CD14-positive monocyte (primary cell): ENCODE data around the gene TMEM192. TPM values are rescaled to one million over a fixed set of nuclear protein-coding genes. Genes with fewer than 3 reads are reported as not detected.

Source experiments
- DNase-seq, 3 donors: peaks; one replicate each; pipeline ENCODE4 v3.0.0-alpha.2; 2011 to 2022
- H2AFZ ChIP-seq: 2 replicates; pipeline ENCODE4 v1.6.0; 2012; ENCODE audit warnings: mild to moderate bottlenecking, low read depth, low read length, inconsistent platforms; ENCODE audit not compliant: insufficient read depth, poor library complexity, severe bottlenecking
- H3K27ac ChIP-seq, 2 donors: 1 replicate in 1 of 2; 2 replicates in 1 of 2; pipeline ENCODE4 v1.5.1; 2012 to 2013; ENCODE audit warnings: low read length in 2 of 2, control low read depth in 1 of 2, inconsistent platforms in 1 of 2, low read depth in 1 of 2, mild to moderate bottlenecking in 1 of 2
- H3K27me3 ChIP-seq, 2 donors: one replicate each; pipeline versions ENCODE4 v1.6.0 to v1.6.1; 2011 to 2013; ENCODE audit warnings: low read length in 2 of 2; ENCODE audit not compliant: control insufficient read depth in 2 of 2, insufficient read depth in 2 of 2
- H3K36me3 ChIP-seq, 2 donors: replicated peaks in 1 of 2; 1 replicate in 1 of 2; 2 replicates in 1 of 2; pipeline versions ENCODE4 v1.5.1 to v1.6.1; 2012 to 2013; ENCODE audit warnings: low read length in 2 of 2, control low read depth in 1 of 2, inconsistent platforms in 1 of 2, mild to moderate bottlenecking in 1 of 2; ENCODE audit not compliant: insufficient read depth in 2 of 2, control insufficient read depth in 1 of 2
- H3K4me1 ChIP-seq, 2 donors: 1 replicate in 1 of 2; 2 replicates in 1 of 2; pipeline versions ENCODE4 v1.5.1 to v1.6.1; 2012 to 2013; ENCODE audit warnings: low read length in 2 of 2, control low read depth in 1 of 2, inconsistent platforms in 1 of 2, mild to moderate bottlenecking in 1 of 2, moderate library complexity in 1 of 2; ENCODE audit not compliant: insufficient read depth in 2 of 2, control insufficient read depth in 1 of 2
- H3K4me2 ChIP-seq: replicated peaks from 2 replicates; pipeline ENCODE3; 2012; ENCODE audit warnings: low read length, moderate library complexity, mild to moderate bottlenecking; ENCODE audit not compliant: poor library complexity, severe bottlenecking; ENCODE audit errors: extremely low read depth
- H3K4me3 ChIP-seq, 3 experiments: fragments of 200-600 bp in 1 of 3; sonication (generic) in 1 of 3; replicated peaks in 1 of 3; 1 replicate in 2 of 3; 2 replicates in 1 of 3; pipeline ENCODE4 v1.5.1; 2011 to 2013; ENCODE audit warnings: low read length in 3 of 3, mild to moderate bottlenecking in 3 of 3, control low read depth in 2 of 3, low read depth in 2 of 3, inconsistent platforms in 1 of 3, moderate library complexity in 1 of 3
- H3K79me2 ChIP-seq: 2 replicates; pipeline ENCODE4 v1.6.0; 2012; ENCODE audit warnings: mild to moderate bottlenecking, control low read depth, inconsistent platforms, low read length, moderate library complexity; ENCODE audit not compliant: insufficient read depth
- H3K9ac ChIP-seq: 2 replicates; pipeline ENCODE4 v1.6.0; 2017; ENCODE audit warnings: low read length, mild to moderate bottlenecking; ENCODE audit not compliant: insufficient read depth, poor library complexity, severe bottlenecking
- H3K9me3 ChIP-seq, 2 donors: replicated peaks in 1 of 2; 1 replicate in 1 of 2; 2 replicates in 1 of 2; pipeline versions ENCODE4 v1.5.1 to v1.6.1; 2012 to 2013; ENCODE audit warnings: low read length in 2 of 2, control low read depth in 1 of 2; ENCODE audit not compliant: control insufficient read depth in 1 of 2, insufficient read depth in 1 of 2
- H4K20me1 ChIP-seq: 2 replicates; pipeline ENCODE4 v1.6.0; 2012; ENCODE audit warnings: mild to moderate bottlenecking, low read length, control low read depth, moderate library complexity; ENCODE audit not compliant: insufficient read depth
- H3K27ac Mint-ChIP-seq, 7 donors: one replicate each; pipeline ENCODE4 v1.8.0; 2020; ENCODE audit warnings: mild to moderate bottlenecking in 7 of 7, mixed read lengths in 7 of 7, moderate library complexity in 6 of 7, inconsistent platforms in 2 of 7
- H3K27me3 Mint-ChIP-seq, 3 donors: one replicate each; pipeline ENCODE4 v1.8.0; 2021 to 2022; ENCODE audit warnings: low read depth in 3 of 3, mild to moderate bottlenecking in 3 of 3, mixed read lengths in 3 of 3, moderate library complexity in 3 of 3, inconsistent platforms in 1 of 3
- H3K36me3 Mint-ChIP-seq, 2 donors: one replicate each; pipeline ENCODE4 v1.8.0; 2020; ENCODE audit warnings: mixed read lengths in 2 of 2, inconsistent platforms in 1 of 2, mild to moderate bottlenecking in 1 of 2
- H3K4me1 Mint-ChIP-seq: one replicate; pipeline ENCODE4 v1.8.0; 2020; ENCODE audit warnings: mild to moderate bottlenecking, mixed read lengths
- H3K4me3 Mint-ChIP-seq, 2 donors: one replicate each; pipeline ENCODE4 v1.8.0; 2020; ENCODE audit warnings: mild to moderate bottlenecking in 2 of 2, mixed read lengths in 2 of 2, moderate library complexity in 1 of 2
- H3K9me3 Mint-ChIP-seq, 7 donors: one replicate each; pipeline ENCODE4 v1.8.0; 2020 to 2022; ENCODE audit warnings: mixed read lengths in 7 of 7, mild to moderate bottlenecking in 6 of 7, moderate library complexity in 6 of 7, inconsistent platforms in 2 of 7
- CTCF ChIP-seq: fragments of 200-600 bp; IDR thresholded peaks from one replicate; pipeline ENCODE4 v1.8.0; 2022; ENCODE audit warnings: antibody characterized with exemption, mild to moderate bottlenecking
- WGBS: methylation state at CpG from one replicate; pipeline ENCODE4 v1.1.5; 2013; ENCODE audit warnings: missing lambda C conversion rate; ENCODE audit not compliant: insufficient coverage; 5-methylcytosine and 5-hydroxymethylcytosine counted together
- intact Hi-C, 2 donors: fragments of 100-400 bp; cut with micrococcal nuclease; formaldehyde crosslinking; loops; one replicate each; pipeline versions ENCODE4 v1.15.0 to v1.15.1; 2023
- polyA plus RNA-seq, 3 donors: library from polyadenylated mRNA; depleted of rRNA in 1 of 3; unstranded in 2 of 3; stranded (reverse) in 1 of 3; fragments of 300-500 nt in 2 of 3; fragments of >200 nt in 1 of 3; fragmentation: Illumina TruSeq in 2 of 3; gene quantifications; 1 replicate in 2 of 3; 2 replicates in 1 of 3; pipeline ENCODE4 v1.2.3, GENCODE V29; 2012 to 2021

The TMEM192 gene
- polyA plus RNA-seq, 3 donors = 7.3 to 22.4 (median 15.5) TPM

- Histone ChIP-seq H3K27me3 (no peaks in the 10 kb centered on the region), H4K20me1 (no peaks in the 10 kb centered on the region), H3K4me3 (no peak overlapping the region), H3K9ac (no peak overlapping the region), H3K9me3 (no peaks in the 10 kb centered on the region), H3K4me1 (no peaks in the 10 kb centered on the region), H3K36me3 (no peaks in the 10 kb centered on the region), H3K79me2 (no peaks in the 10 kb centered on the region), H3K4me2 (no peak overlapping the region), H3K27ac (no peak overlapping the region), H2AFZ (no peak overlapping the region)
- TF ChIP-seq CTCF = no peak
- Mint-ChIP-seq H3K4me3 (no peak overlapping the region), H3K36me3 (no peaks in the 10 kb centered on the region), H3K27ac (no peak overlapping the region), H3K4me1 (no peaks in the 10 kb centered on the region), H3K27me3 (peaks cover 0 to 2% (median 1%) of the 10 kb centered on the region in 3 donors), H3K9me3 (peaks cover 0 to 12% (median 9%) of the 10 kb centered on the region in 7 donors)
- no peak for DNase-seq
- WGBS = no CpG with 5 or more reads among the region's 2 CpGs
- intact Hi-C loops = no loop called here
Measured at GRCh38 chr4:165156906-165157305, 44.2 kb upstream of the TMEM192 start.

- H3K4me1 Mint-ChIP-seq = no peaks in the 10 kb centered on the region
- no peaks in the 10 kb centered on the region for H3K36me3 Mint-ChIP-seq
- no peak overlapping the region for H3K4me3 Mint-ChIP-seq
- no peak overlapping the region for H3K4me3 ChIP-seq
- no peak overlapping the region for H3K27ac ChIP-seq
- no peaks in the 10 kb centered on the region for H3K9me3 ChIP-seq
- no peaks in the 10 kb centered on the region for H3K36me3 ChIP-seq
- H3K27me3 Mint-ChIP-seq = peaks cover 1 to 2% (median 1%) of the 10 kb centered on the region in 3 donors
- no peaks in the 10 kb centered on the region for H4K20me1 ChIP-seq
- no peak overlapping the region for H3K4me2 ChIP-seq
- no peak for DNase-seq
- H3K79me2 ChIP-seq = no peaks in the 10 kb centered on the region
- H2AFZ ChIP-seq = no peak overlapping the region
- intact Hi-C loops = no loop called here
- no peak overlapping the region for H3K9ac ChIP-seq
- H3K27me3 ChIP-seq = no peaks in the 10 kb centered on the region
- peaks cover 2 to 12% (median 9%) of the 10 kb centered on the region in 7 donors for H3K9me3 Mint-ChIP-seq
- H3K4me1 ChIP-seq = no peaks in the 10 kb centered on the region
- no peak for TF ChIP-seq CTCF
- no peak overlapping the region for H3K27ac Mint-ChIP-seq
Measured at GRCh38 chr4:165154482-165154881, 41.8 kb upstream of the TMEM192 start.
